ENCODE data around the gene C3orf52.
A peak's percentile ranks its signal among the peaks of the same experiment; 100 is the strongest.

The C3orf52 gene

GRCh38 chr3:112085735-112086075 is 484 bp upstream of the C3orf52 start:
- no peak for DNase-seq (ENCODE audit: extremely low read depth in 1 of 2, low read depth in 1 of 2)

- no peak for DNase-seq (ENCODE audit: extremely low read depth in 1 of 2, low read depth in 1 of 2)
Observed at GRCh38 chr3:112086875-112087524, 811 bp downstream of the C3orf52 start.

- no peak for DNase-seq (ENCODE audit: extremely low read depth in 1 of 2, low read depth in 1 of 2)
Observed at GRCh38 chr3:112087746-112088145, 1.6 kb downstream of the C3orf52 start.

- no peak for DNase-seq (ENCODE audit: extremely low read depth in 1 of 2, low read depth in 1 of 2)
Observed at GRCh38 chr3:112088944-112089343, 2.8 kb downstream of the C3orf52 start.

GRCh38 chr3:112089956-112090886 is 4.0 kb downstream of the C3orf52 start:
- DNase-seq (ENCODE audit: extremely low read depth in 1 of 2, low read depth in 1 of 2) = no peak

- no peak for DNase-seq (ENCODE audit: extremely low read depth in 1 of 2, low read depth in 1 of 2)
Observed at GRCh38 chr3:112090887-112091586, 4.8 kb downstream of the C3orf52 start.

- no peak for DNase-seq (ENCODE audit: extremely low read depth in 1 of 2, low read depth in 1 of 2)
Observed at GRCh38 chr3:112092496-112093179, 6.4 kb downstream of the C3orf52 start.

- DNase-seq (ENCODE audit: extremely low read depth in 1 of 2, low read depth in 1 of 2) = no peak
Observed at GRCh38 chr3:112093180-112093522, 7.0 kb downstream of the C3orf52 start.

- DNase-seq (ENCODE audit: extremely low read depth in 1 of 2, low read depth in 1 of 2) = no peak
Observed at GRCh38 chr3:112095731-112096130, 9.5 kb downstream of the C3orf52 start.

GRCh38 chr3:112096176-112096575 is 10.0 kb downstream of the C3orf52 start:
- DNase-seq (ENCODE audit: extremely low read depth in 1 of 2, low read depth in 1 of 2) = no peak

- DNase-seq (ENCODE audit: extremely low read depth in 1 of 2, low read depth in 1 of 2) = no peak
Observed at GRCh38 chr3:112097378-112097777, 11.2 kb downstream of the C3orf52 start.

GRCh38 chr3:112101916-112102315 is 15.7 kb downstream of the C3orf52 start:
- DNase-seq (ENCODE audit: extremely low read depth in 1 of 2, low read depth in 1 of 2) = no peak

- no peak for DNase-seq (ENCODE audit: extremely low read depth in 1 of 2, low read depth in 1 of 2)
Observed at GRCh38 chr3:112104774-112105173, 18.6 kb downstream of the C3orf52 start.

GRCh38 chr3:112109322-112109721 is 23.1 kb downstream of the C3orf52 start:
- no peak for DNase-seq (ENCODE audit: extremely low read depth in 1 of 2, low read depth in 1 of 2)

- DNase-seq (ENCODE audit: extremely low read depth in 1 of 2, low read depth in 1 of 2) = peak in 1 of 2 donors; percentile 34
Observed at GRCh38 chr3:112111785-112112402, 25.7 kb downstream of the C3orf52 start.

- DNase-seq (ENCODE audit: extremely low read depth in 1 of 2, low read depth in 1 of 2) = no peak
Observed at GRCh38 chr3:112114576-112115160, 28.5 kb downstream of the C3orf52 start.

- DNase-seq (ENCODE audit: extremely low read depth in 1 of 2, low read depth in 1 of 2) = no peak
Observed at GRCh38 chr3:112115161-112115739, 29.1 kb downstream of the C3orf52 start.

GRCh38 chr3:112115806-112116383 is 29.7 kb downstream of the C3orf52 start:
- DNase-seq (ENCODE audit: extremely low read depth in 1 of 2, low read depth in 1 of 2) = no peak

GRCh38 chr3:112116748-112117186 is 30.6 kb downstream of the C3orf52 start:
- no peak for DNase-seq (ENCODE audit: extremely low read depth in 1 of 2, low read depth in 1 of 2)

GRCh38 chr3:112117415-112117814 is 31.2 kb downstream of the C3orf52 start:
- no peak for DNase-seq (ENCODE audit: extremely low read depth in 1 of 2, low read depth in 1 of 2)
